NCI-H2107 treated with DMSO at 0.1 percent for 48 hours (cell line): ENCODE measurements around the gene CHRNB1.
"Not testable (repeated sequence)": the region's sequence is repeated elsewhere in the genome, so short reads cannot be mapped to it uniquely, and the experiment has no call there.

ENCODE experiments used
- DNase-seq: peaks from one replicate; lab custom pipeline; 2025; ENCODE audit not compliant: unreplicated experiment; lab: John Stamatoyannopoulos, UW

The CHRNB1 gene

DNA sequence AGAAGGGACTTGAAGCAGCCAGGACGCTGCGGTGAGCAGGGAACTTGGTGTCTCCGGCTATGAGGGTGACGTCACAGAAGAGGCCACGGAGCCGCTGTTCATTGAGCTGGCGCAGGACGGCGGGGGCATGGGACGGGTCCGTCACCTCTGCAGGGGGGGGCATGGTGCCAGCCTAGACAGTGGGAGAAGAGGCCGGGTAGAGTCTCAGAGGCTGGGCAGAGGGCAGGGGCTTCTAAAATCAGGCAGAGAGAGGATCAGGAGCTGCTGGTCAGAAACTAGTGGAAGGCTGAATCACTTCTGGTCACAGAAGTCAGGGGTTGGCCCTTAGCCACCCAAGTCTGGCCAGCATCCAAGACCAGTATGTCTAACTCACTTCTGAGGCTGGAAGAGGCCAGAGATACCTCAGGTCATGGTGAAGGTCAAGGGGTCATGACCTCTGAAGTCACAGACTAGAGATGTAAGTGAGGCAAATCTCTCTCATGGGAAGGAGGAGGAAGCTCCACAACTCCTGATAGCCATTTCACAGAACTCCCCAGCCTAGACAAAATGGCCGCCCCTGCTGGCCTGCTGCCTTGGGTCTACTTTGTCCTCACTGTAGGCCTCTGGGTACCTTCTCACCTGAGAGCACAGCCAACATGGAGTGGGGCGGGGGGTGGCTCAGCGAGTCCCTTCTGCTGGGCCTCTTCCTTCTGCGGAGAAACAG is 21.9 kb downstream of the CHRNB1 start:
- DNase-seq = no peak

DNA sequence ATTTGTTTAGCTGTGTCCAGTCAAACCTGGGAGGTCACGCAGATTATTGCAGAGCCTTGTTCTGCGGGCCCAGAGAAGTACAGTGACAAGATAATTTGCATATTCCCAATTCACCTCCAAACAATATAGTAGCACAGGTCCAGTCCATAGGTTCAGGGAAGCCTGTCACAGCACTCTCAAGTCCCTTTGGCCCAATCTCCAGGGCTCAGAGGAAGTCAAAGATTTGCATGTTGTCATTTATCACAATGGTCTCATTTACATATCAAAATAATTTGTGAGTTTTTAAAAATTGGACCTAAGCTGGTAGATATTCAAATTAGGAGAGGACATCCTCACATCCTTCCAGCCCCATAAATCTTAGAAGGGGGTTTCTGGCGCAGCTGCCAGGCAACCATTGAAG is 22.6 kb downstream of the CHRNB1 start:
- no peak for DNase-seq

DNA sequence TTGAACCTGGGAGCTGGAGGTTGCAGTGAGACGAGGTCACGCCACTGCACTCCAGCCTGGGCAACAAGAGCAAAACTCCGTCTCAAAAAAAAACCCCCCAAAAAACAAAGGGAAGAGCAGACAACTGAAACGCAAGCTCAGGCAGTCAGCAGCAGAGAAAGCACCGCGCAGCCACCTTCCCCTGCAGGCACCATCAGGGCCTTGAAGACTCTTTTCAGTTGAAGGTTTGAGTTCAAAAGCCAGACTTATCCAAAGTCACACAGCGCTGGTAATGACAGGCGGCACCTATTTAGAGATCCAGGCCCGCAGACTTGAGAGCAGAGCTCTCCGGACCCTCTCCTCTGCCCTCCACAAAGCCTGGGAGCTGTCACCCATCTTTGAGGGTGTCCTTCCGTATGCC is 23.4 kb downstream of the CHRNB1 start:
- DNase-seq = no peak

DNA sequence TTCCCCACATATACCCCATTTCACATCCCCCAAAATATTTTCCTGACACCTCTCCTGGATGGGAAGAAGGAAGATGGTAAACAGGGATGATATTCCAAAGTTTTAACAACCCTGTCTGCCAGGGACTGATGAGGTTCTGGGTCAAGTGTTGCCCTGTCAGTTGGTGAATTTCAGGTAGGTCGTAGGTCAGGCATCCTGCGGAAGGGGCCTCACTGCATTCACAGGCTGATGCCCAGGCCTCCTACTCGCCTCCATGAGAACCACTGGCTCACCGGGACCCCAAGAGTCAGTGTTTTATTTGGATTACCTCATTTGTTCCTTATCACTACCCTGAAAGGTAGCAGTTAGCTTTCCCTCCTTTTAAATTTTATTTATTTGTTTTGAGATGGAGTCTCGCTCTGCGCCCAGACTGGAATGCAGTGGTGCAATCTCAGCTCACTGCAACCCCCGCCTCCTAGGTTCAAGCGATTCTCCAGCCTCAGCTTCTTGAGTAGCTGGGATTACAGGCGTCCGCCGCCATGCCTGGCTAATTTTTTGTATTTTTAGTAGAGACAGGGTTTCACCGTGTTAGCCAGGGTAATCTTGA is 24.0 kb downstream of the CHRNB1 start:
- no peak for DNase-seq

DNA sequence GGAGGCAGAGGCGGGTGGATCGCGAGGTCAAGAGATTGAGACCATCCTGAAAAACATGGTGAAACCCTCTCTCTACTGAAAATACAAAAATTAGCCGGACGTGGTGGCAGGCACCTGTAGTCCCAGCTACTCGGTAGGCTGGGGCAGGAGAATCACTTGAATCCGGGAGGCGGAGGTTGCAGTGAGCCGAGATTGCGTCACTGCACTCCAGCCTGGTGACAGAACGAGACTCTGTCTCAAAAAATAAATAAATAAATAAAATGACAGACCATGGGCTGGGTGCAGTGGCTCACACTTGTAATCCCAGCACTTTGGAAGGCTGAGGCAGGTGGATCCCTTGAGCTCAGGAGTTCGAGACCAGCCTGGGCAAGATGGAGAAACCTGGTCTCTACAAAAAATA is 25.0 kb downstream of the CHRNB1 start:
- not testable (repeated sequence) for DNase-seq

DNA sequence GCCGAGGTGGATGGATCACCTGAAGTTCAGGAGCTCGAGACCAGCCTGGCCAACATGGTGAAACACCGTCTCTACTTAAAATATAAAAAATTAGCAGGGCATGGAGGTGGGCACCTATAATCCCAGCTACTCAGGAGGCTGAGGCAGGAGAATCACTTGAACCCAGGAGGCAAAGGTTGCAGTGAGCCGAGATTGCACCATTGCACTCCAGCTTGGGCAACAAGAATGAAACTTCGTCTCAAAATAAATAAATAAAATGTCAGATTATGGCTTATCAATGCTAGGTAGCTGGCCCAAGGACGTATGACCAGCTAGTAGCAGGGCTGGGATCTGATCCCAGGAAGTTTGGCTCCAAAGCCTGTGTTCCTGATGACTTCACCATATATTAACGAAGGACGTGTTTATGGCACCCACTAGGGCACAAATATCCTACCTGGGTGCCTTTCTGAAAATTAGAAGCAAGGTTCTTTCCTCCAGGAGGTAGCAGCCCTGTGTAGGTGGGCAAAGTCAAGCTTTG is 25.7 kb downstream of the CHRNB1 start:
- DNase-seq = not testable (repeated sequence)

DNA sequence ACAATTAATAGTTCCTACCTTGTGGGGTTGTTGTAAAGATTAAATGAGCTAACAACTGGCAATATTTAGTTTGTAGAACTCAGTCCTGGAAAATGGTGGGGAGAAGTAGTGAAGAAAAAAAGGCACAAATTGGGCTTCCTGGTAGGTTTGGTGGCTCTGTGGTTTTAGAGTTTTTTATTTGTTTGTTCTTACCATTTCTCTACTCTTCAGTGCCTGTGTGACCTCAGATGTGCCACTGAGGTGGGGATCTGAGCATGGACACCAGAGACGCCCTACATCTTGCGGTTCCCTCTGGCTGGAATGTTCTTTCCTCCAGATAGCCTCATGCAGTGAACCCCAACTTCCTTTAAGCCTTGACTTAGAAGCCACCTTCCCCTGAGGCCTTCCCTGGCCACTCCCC is 26.9 kb downstream of the CHRNB1 start:
- no peak for DNase-seq

DNA sequence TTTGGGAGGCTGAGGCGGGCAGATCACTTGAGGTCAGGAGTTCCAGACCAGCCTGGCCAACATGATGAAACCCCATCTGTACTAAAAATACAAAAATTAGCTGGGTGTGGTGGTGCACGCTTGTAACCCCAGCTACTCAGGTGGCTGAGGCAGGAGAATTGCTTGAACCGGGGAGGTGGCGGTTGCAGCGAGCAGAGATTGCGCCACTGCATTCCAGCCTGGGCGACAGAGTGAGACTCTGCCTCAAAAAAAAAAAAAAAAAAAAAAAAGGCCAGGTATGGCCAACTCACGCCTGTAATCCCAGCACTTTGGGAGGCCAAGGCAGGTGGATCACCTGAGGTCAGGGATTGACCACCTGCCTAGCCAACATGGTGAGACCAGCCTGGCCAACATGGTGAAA is 29.9 kb downstream of the CHRNB1 start:
- DNase-seq = not testable (repeated sequence)

DNA sequence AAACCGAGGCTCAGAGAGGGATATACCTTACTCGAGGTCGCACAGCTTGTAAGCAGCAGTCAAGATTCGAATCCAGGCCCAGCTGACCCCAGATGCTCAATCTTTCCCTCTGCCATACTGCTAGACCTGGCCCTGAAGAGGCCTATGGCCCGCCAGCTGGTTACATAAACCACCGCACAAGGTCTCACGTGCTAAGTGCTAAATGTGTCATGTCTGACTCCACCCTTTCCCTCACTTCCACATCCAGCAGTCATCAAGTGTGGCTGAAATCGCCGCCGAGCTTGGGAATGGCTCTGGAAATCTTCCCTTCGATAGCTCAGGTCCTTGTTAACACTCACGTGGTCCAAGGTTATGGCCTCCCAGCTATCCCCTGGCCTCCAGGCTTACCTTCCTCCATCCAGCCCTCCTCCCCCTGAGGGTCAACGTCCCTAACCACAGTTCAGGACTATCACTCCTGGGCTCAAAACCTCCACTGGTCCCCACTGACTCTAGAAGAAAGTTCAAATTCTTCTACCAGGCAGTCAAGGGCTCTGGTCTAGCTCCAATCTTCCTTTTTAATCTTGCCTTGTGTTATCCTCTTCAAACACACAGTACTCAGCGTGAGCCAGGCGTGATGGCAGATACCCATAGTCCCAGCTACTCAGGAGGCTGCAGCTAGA is 31.0 kb downstream of the CHRNB1 start:
- no peak for DNase-seq

DNA sequence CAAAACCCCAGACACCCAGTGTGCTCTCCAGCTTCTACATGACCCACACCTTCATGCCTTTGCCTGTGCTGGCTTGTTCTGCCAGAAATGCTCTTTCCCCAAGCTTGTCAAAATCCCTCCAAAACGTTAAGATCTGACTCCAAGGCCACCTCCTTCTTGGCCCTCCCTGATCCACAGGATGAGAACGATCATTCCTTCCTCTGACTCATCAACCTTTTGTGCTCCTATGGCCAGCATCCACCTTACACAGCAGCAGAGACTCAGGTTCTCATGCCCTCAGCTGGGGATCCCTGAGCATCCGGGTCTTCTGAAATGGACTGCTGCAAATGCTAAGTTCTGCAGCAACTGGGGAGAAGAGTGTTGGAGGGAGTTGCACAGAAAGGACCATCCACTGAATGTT is 31.6 kb downstream of the CHRNB1 start:
- DNase-seq = no peak

DNA sequence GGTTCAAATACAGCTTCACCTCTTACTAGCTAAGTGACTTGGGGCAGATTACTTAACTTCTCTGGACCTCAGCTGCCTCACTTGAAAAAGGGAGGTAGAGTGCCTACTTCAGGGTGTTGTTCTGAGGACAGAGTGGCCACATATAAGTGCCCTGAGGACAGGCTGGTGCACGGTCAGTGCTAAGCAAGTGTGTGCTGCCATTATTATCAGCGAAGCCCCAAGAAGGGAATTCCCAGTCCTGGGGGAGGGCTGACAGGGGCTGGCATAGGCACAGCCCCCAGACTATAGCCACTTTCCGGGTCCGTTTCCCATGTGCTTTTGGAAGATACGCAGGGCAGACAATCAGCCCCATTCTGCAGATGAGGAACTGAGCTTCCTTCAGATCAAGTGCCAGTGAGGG is 32.1 kb downstream of the CHRNB1 start:
- DNase-seq = no peak

DNA sequence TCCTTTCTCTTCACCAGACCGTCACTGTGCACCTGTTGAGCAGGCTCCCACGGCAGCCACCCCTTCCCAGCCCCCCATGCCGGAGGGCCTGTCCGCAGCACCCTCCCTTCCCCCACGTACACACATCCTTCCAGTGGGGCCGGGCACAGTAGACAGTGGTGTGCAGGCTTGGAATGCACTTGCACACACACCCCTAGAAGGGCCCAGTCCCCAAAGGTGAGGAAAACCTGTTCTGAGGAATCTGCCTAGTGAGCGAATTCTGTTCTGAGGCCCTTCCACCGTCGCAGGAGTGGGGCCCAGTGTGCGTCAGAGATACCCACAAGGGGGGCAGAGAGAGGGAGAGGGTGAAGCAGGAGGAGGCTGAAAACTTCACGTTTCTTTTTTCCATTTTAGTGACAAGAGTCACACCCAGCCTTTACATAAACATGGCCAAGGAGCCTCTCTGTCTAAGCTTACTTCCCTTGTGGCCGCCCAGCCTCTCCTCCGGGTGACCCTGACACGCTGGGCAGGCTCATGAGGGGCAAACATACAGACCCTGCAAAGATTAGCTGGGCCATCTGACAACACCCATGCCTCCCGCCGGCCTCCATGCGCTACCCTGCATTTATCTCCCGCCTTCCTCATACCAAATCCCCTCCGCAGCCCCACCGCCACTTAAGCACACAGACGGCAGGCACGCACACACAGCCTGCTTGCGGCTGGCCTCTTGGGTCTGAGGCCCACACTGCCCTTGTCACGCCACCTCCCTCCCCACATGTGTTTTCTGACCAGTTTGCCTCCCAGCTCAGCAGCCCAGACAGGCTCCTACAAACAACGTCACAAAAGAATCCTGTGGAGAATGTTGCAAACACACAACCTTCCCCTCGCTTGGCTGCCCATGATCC is 32.8 kb downstream of the CHRNB1 start:
- DNase-seq = no peak

DNA sequence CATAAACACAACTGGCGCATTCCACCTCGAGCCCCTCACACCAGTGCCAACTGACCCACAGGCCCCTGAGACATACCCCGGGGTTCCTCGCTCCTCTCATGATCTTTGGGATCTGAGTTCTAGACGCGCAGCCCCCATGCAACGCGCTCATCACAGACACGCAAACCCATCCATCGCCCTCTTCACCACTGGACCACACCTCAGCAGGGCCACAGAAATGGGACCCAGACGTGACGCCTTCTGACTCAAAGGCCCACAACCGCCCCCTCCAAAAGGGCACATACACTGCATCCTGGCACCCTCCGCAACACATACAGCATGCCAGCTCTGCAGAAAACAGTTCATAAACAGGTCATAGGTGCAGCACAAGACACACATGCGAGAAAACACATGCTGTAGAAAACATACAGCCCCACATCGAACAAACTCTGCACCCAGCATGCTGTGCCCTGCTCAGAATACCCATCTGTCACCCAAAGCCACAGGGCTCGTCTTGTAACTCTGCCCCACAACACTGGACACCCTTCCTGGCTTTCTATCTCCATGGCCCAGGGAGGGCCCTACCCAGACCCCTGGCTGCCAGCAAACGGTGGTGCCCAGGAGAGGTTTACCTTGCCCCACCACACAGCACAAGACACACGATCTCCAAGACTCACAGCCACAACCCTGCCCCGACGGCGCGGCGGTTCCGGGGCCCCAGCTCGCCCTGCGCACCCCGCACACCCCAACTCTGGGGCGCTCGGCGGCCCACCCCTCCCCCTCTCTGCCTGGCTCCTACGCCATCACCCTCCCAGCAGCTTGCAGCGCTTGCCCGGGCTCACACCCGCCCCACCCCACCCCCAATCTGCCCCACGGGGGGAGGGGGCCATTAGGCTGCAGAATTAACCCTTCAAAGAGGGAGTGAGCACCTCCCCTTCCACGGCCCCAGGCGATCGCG is 33.7 kb downstream of the CHRNB1 start:
- DNase-seq = no peak

DNA sequence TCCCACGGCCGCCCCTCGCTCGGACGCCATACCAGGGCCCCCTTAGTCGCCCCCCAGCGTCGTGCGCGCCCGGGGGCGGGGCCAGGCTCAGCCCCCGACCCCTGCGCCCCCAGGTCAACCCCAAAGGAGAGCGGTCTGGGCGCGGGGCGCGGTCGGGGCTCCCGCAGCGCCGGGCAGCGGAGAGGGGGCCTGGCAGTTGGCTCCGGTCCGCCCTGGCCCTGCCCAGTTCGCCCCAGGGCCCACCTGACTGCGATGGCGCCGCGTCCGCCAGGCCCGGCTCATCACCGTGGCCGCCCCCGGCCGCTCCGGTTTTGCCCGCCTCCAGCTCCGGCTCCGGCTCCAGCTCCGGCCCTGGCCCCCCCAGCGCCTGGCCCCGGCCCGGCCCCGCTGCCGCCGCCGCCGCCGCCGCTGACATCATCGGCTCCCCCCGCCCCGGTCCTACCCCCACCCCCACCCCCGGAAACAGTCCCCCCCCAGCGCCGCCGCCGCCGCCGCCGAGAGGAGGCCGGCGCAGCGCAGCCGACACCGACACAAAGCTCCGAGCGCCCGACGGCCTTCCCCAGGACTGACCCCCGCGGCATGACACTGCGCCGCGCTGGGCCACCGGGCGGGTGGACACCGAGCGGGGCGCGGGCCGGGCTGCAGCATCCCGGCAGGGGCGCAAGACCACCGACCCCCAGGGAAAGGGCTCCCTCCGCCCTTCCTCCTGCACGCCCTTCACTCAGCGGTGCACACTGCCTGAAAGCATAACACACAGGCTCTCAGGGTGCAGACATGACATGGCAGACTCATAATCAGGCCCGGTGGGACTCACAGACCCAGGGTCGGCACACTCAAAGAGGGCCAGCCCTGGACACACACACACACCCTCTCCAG is 34.6 kb downstream of the CHRNB1 start, which contains the start of gene ZBTB4:
Gene ZBTB4, minus strand, starts transcription at position 419 of the 876 bp plus-strand sequence. CDS start 12,830 bp downstream, outside the sequence.
- DNase-seq = no peak

DNA sequence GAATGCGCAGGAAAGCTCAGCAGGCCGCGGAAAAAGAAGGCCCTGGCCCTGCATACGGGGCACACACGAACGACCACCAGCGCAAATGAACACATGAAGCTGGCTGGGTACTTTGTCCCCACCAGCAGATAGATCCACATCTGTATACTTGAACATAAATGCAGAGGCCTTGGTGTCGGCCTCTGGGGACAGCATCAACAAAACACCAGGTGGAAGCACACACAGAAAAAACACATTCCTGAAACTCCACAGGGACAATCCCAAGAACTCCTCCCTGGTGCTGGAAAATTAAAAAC is 35.2 kb downstream of the CHRNB1 start:
- DNase-seq = no peak

DNA sequence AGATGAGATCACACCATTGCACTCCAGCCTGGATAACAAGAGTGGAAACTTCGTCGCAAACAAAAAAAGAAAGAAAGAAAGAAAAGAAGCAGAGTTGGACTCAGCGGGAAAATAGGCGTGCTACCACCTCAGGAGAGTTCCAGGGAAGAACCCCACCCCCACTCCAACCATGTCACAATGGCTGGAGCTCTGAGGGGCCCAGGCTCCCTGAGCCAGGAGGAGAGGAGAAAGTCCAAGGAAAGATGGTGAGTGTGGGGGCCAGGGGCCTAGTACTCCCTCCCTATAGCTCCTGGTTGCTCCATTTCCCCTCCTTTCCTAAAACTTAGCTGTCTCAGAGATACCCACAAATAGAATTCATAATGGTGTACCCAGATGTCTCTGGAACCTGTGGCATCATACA is 36.4 kb downstream of the CHRNB1 start, which contains the start of gene SLC35G6:
Gene SLC35G6, plus strand, starts transcription at position 172 of the 400 bp plus-strand sequence. Its CDS starts 71 bp downstream, at position 243.
- not testable (repeated sequence) for DNase-seq

DNA sequence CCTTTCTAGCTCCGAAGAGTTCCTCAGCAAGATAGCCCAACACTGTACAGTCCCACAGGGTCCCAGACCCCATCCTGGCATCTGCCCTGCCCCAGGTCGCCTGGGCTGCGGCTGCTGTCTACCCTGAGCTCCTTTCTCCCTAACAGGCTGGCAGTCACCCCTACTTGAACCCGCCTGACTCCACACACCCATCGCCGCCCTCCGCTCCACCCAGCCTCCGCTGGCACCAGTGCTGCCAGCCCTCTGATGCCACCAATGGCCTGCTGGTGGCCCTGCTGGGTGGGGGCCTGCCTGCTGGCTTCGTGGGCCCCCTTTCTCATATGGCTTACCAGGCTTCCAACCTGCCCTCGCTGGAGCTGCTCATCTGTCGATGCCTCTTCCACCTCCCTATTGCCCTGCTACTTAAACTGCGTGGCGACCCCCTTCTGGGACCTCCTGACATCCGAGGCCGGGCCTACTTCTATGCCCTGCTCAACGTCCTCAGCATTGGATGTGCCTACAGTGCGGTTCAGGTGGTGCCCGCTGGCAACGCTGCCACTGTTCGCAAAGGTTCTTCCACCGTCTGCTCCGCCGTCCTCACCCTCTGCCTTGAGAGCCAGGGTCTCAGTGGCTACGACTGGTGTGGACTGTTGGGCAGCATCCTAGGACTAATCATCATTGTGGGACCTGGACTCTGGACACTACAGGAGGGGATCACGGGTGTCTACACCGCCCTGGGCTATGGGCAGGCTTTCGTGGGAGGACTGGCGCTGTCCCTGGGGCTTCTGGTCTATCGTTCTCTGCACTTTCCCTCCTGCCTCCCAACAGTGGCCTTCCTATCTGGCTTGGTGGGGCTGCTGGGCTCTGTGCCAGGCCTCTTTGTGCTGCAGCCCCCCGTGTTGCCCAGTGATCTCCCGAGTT is 37.2 kb downstream of the CHRNB1 start:
- DNase-seq = not testable (repeated sequence)

DNA sequence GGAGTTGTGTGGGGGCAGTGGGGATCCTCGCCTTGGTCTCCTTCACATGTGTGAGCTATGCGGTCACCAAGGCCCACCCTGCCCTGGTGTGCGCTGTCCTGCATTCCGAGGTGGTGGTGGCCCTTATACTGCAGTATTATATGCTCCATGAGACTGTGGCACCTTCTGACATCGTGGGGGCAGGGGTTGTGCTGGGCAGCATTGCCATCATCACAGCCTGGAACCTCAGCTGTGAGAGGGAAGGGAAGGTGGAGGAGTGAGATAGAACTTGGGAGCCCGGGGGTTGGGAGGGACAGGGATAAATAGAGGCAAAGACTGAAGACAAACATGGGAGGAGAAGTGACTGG is 37.9 kb downstream of the CHRNB1 start:
- DNase-seq = not testable (repeated sequence)
